Hepatocyte (in vitro differentiated cells): Measurements from ENCODE around the gene C4orf50. TPM values are rescaled to one million over a fixed set of nuclear protein-coding genes. Genes with fewer than 3 reads are reported as not detected.

ENCODE experiments used
- DNase-seq: peaks from one replicate; pipeline ENCODE4 v3.0.0-alpha.2; 2016; ENCODE audit warnings: low spot score
- H2AFZ ChIP-seq: fragments of 200-600 bp; sonication (generic); 2 replicates; pipeline ENCODE4 v1.6.0; 2016; ENCODE audit warnings: antibody characterized with exemption, mild to moderate bottlenecking
- H3K27ac ChIP-seq: fragments of 200-600 bp; sonication (generic); 2 replicates; pipeline ENCODE4 v1.5.1; 2016; ENCODE audit warnings: mild to moderate bottlenecking
- H3K27me3 ChIP-seq: fragments of 200-600 bp; sonication (generic); 2 replicates; pipeline ENCODE4 v1.6.1; 2016
- H3K36me3 ChIP-seq: fragments of 200-600 bp; sonication (generic); replicated peaks from 2 replicates; pipeline ENCODE4 v1.5.1; 2016; ENCODE audit warnings: low read depth; ENCODE audit not compliant: insufficient read depth
- H3K4me1 ChIP-seq: fragments of 200-600 bp; sonication (generic); 2 replicates; pipeline ENCODE4 v1.5.1; 2016; ENCODE audit warnings: mild to moderate bottlenecking, moderate library complexity; ENCODE audit not compliant: insufficient read depth
- H3K4me2 ChIP-seq: fragments of 200-600 bp; sonication (generic); 2 replicates; pipeline ENCODE4 v1.6.0; 2016
- H3K4me3 ChIP-seq: fragments of 200-600 bp; sonication (generic); 2 replicates; pipeline ENCODE4 v1.5.1; 2016; ENCODE audit warnings: mild to moderate bottlenecking
- H3K79me2 ChIP-seq: fragments of 200-600 bp; sonication (generic); 2 replicates; pipeline ENCODE4 v1.6.0; 2017; ENCODE audit warnings: mild to moderate bottlenecking
- H3K9me2 ChIP-seq: fragments of 200-600 bp; sonication (generic); replicated peaks from 2 replicates; pipeline ENCODE4 v1.6.0; 2017; ENCODE audit warnings: mild to moderate bottlenecking; ENCODE audit not compliant: insufficient read depth
- H3K9me3 ChIP-seq: fragments of 200-600 bp; sonication (generic); 2 replicates; pipeline ENCODE4 v1.5.1; 2016; ENCODE audit warnings: low read depth, mild to moderate bottlenecking
- H4K20me1 ChIP-seq: fragments of 200-600 bp; sonication (generic); 2 replicates; pipeline ENCODE4 v1.6.0; 2016; ENCODE audit warnings: mild to moderate bottlenecking; ENCODE audit not compliant: insufficient read depth, poor library complexity, severe bottlenecking
- EZH2 ChIP-seq: fragments of 200-600 bp; sonication (generic); IDR thresholded peaks from 2 replicates; pipeline ENCODE4 v1.6.1; 2016; ENCODE audit warnings: antibody characterized with exemption, mild to moderate bottlenecking, borderline replicate concordance
- EZH2phosphoT487 ChIP-seq: fragments of 200-600 bp; sonication (generic); IDR thresholded peaks from one replicate; pipeline ENCODE4 v1.6.1; 2018; ENCODE audit warnings: antibody characterized with exemption, mild to moderate bottlenecking, low read depth, moderate library complexity; ENCODE audit not compliant: unreplicated experiment, severe bottlenecking
- WGBS: methylation state at CpG from one replicate; pipeline ENCODE4 v1.1.6; 2016; ENCODE audit warnings: low lambda C conversion rate; ENCODE audit errors: missing lambda C conversion rate; 5-methylcytosine and 5-hydroxymethylcytosine counted together
- polyA plus RNA-seq: library from polyadenylated mRNA; unstranded; fragments of >200 nt; fragmentation: Nextera tagmentation; extraction: Ambion mirVana; gene quantifications from 2 replicates; pipeline ENCODE4 v1.2.1, GENCODE V29; 2016
- total RNA-seq: library from RNA; depleted of rRNA; stranded (reverse); fragments of >200 nt; gene quantifications from 2 replicates; pipeline ENCODE4 v1.2.3, GENCODE V29; 2014
- TF ChIP-seq, protein P1 (sequence below): fragments of 200-600 bp; sonication (generic); IDR thresholded peaks from 2 replicates; pipeline ENCODE4 v1.5.1; 2016; ENCODE audit warnings: antibody characterized with exemption, mild to moderate bottlenecking; ENCODE audit not compliant: poor library complexity

The C4orf50 gene
- total and polyA plus RNA-seq, 2 experiments from 2014 or later, result not detected

- no peaks in the 10 kb centered on the region for H3K27me3 ChIP-seq
- no peak overlapping the region for H3K27ac ChIP-seq
- no peaks in the 10 kb centered on the region for H3K4me1 ChIP-seq
- no peaks in the 10 kb centered on the region for H4K20me1 ChIP-seq
- no peak for DNase-seq
- no peak overlapping the region for H2AFZ ChIP-seq
- TF ChIP-seq, protein P1, sequence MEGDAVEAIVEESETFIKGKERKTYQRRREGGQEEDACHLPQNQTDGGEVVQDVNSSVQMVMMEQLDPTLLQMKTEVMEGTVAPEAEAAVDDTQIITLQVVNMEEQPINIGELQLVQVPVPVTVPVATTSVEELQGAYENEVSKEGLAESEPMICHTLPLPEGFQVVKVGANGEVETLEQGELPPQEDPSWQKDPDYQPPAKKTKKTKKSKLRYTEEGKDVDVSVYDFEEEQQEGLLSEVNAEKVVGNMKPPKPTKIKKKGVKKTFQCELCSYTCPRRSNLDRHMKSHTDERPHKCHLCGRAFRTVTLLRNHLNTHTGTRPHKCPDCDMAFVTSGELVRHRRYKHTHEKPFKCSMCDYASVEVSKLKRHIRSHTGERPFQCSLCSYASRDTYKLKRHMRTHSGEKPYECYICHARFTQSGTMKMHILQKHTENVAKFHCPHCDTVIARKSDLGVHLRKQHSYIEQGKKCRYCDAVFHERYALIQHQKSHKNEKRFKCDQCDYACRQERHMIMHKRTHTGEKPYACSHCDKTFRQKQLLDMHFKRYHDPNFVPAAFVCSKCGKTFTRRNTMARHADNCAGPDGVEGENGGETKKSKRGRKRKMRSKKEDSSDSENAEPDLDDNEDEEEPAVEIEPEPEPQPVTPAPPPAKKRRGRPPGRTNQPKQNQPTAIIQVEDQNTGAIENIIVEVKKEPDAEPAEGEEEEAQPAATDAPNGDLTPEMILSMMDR, result no peak
- TF ChIP-seq EZH2, result no peak
- no peak for TF ChIP-seq EZH2phosphoT487
- H3K9me3 ChIP-seq, result no peaks in the 10 kb centered on the region
- WGBS, result 82% methylated on average over 7 of the region's 7 CpGs
- no peak overlapping the region for H3K4me2 ChIP-seq
- H3K9me2 ChIP-seq, result no peaks in the 10 kb centered on the region
- H3K79me2 ChIP-seq, result no peaks in the 10 kb centered on the region
- H3K36me3 ChIP-seq, result no peaks in the 10 kb centered on the region
- no peak overlapping the region for H3K4me3 ChIP-seq
Observed at GRCh38 chr4:5913454-5913853, 104.8 kb downstream of the C4orf50 start.

DNA sequence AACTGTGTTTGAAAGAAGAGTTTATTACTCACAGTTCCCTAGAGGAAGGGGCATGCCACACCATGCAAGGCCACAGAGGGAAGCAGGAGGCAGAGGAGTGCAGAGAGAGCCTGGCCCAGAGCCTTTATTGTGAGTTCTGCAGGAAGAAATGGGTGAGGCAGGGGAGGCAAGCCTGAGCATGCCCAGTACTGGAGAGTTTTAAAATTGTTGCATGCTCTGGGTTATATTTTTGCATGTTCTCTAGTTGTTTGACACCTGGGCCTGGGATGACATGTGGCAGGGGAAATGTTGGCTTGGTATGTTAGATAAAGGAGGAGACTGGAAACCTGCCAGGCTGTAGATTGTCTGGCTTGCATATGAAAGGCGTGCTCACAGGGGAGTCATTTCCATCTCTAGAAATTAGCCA lies 105.6 kb downstream of the C4orf50 start:
- no peak overlapping the region for H3K4me2 ChIP-seq
- H3K27me3 ChIP-seq, result no peaks in the 10 kb centered on the region
- H3K4me3 ChIP-seq, result no peak overlapping the region
- DNase-seq, result no peak
- no peaks in the 10 kb centered on the region for H3K9me2 ChIP-seq
- H3K9me3 ChIP-seq, result no peaks in the 10 kb centered on the region
- 95% methylated on average over 1 of the region's 1 CpG for WGBS
- H3K79me2 ChIP-seq, result no peaks in the 10 kb centered on the region
- H3K4me1 ChIP-seq, result no peaks in the 10 kb centered on the region
- no peak overlapping the region for H2AFZ ChIP-seq
- no peak for TF ChIP-seq EZH2phosphoT487
- TF ChIP-seq, protein P1, result no peak
- no peak for TF ChIP-seq EZH2
- no peaks in the 10 kb centered on the region for H3K36me3 ChIP-seq
- H4K20me1 ChIP-seq, result no peaks in the 10 kb centered on the region
- H3K27ac ChIP-seq, result no peak overlapping the region

- Histone ChIP-seq H3K36me3 (no peaks in the 10 kb centered on the region), H3K4me2 (no peak overlapping the region), H3K9me3 (no peaks in the 10 kb centered on the region), H3K4me3 (no peak overlapping the region), H3K27ac (no peak overlapping the region), H2AFZ (no peak overlapping the region), H4K20me1 (no peaks in the 10 kb centered on the region), H3K9me2 (no peaks in the 10 kb centered on the region), H3K79me2 (no peaks in the 10 kb centered on the region), H3K4me1 (no peaks in the 10 kb centered on the region), H3K27me3 (peaks cover 15% of the 10 kb centered on the region)
- DNase-seq, result no peak
- 79% methylated on average over 3 of the region's 3 CpGs for WGBS
- no peak for TF ChIP-seq EZH2phosphoT487
- no peak for TF ChIP-seq EZH2
- TF ChIP-seq, protein P1, result no peak
Observed at GRCh38 chr4:5908876-5909427, 109.3 kb downstream of the C4orf50 start.

- H3K4me2 ChIP-seq, result no peak overlapping the region
- no peak overlapping the region for H2AFZ ChIP-seq
- TF ChIP-seq, protein P1, result no peak
- TF ChIP-seq EZH2phosphoT487 (no peak), EZH2 (no peak)
- H3K79me2 ChIP-seq, result no peaks in the 10 kb centered on the region
- H4K20me1 ChIP-seq, result no peaks in the 10 kb centered on the region
- no peaks in the 10 kb centered on the region for H3K36me3 ChIP-seq
- H3K4me3 ChIP-seq, result no peak overlapping the region
- 38% methylated on average over 5 of the region's 5 CpGs for WGBS
- no peaks in the 10 kb centered on the region for H3K9me3 ChIP-seq
- H3K27me3 ChIP-seq, result peaks cover 20% of the 10 kb centered on the region
- no peaks in the 10 kb centered on the region for H3K4me1 ChIP-seq
- no peaks in the 10 kb centered on the region for H3K9me2 ChIP-seq
- no peak overlapping the region for H3K27ac ChIP-seq
- DNase-seq, result no peak
Observed at GRCh38 chr4:5906191-5906590, 112.0 kb downstream of the C4orf50 start.
